Esophagus muscularis mucosa (tissue), 4 donors: ENCODE data around the gene GCGR. TPM values are rescaled to one million over a fixed set of nuclear protein-coding genes. Genes with fewer than 3 reads are reported as not detected.

ENCODE experiments used
- DNase-seq: peaks from one replicate; pipeline ENCODE4 v3.0.0-alpha.2; 2017; ENCODE audit errors: extremely low spot score
- H3K27ac ChIP-seq, 4 donors: fragments of 200-600 bp; sonication (generic); replicated peaks in 1 of 4; 1 replicate in 3 of 4; 2 replicates in 1 of 4; pipeline ENCODE4 v1.5.1; 2016 to 2019; ENCODE audit warnings: mild to moderate bottlenecking in 1 of 4
- H3K27me3 ChIP-seq, 4 donors: fragments of 200-600 bp; sonication (generic); one replicate each; pipeline versions ENCODE4 v1.5.1 to v1.6.0; 2016 to 2019
- H3K36me3 ChIP-seq, 4 donors: fragments of 200-600 bp; sonication (generic); one replicate each; pipeline ENCODE4 v1.5.1; 2016 to 2019
- H3K4me1 ChIP-seq, 4 donors: fragments of 200-600 bp; sonication (generic); one replicate each; pipeline ENCODE4 v1.5.1; 2016 to 2019
- H3K4me3 ChIP-seq, 4 donors: fragments of 200-600 bp; sonication (generic); 1 replicate in 2 of 4; 2 replicates in 2 of 4; pipeline ENCODE4 v1.5.1; 2016 to 2019; ENCODE audit warnings: mild to moderate bottlenecking in 4 of 4, moderate library complexity in 1 of 4
- H3K9me3 ChIP-seq, 4 donors: fragments of 200-600 bp; sonication (generic); 1 replicate in 3 of 4; 2 replicates in 1 of 4; pipeline ENCODE4 v1.5.1; 2016 to 2019
- EP300 ChIP-seq: sonication (generic); formaldehyde crosslinking; IDR thresholded peaks from one replicate; pipeline ENCODE4 v1.6.1; 2017; ENCODE audit warnings: antibody characterized with exemption
- POLR2A ChIP-seq: fragments of 450-650 bp; IDR thresholded peaks from one replicate; pipeline ENCODE4 v1.6.1; 2017; ENCODE audit warnings: antibody characterized with exemption, moderate library complexity, mild to moderate bottlenecking, low read depth
- POLR2AphosphoS5 ChIP-seq, 2 donors: sonication (generic); formaldehyde crosslinking; IDR thresholded peaks; one replicate each; pipeline ENCODE4 v1.6.1; 2017; ENCODE audit warnings: antibody characterized with exemption in 2 of 2
- WGBS: methylation state at CpG from one replicate; pipeline ENCODE4 v1.1.5; 2018; 5-methylcytosine and 5-hydroxymethylcytosine counted together
- intact Hi-C: fragments of 100-400 bp; cut with DNase I; formaldehyde crosslinking; loops from one replicate; pipeline ENCODE4 v1.15.1; 2023
- total RNA-seq, 4 donors: library from RNA; depleted of rRNA; stranded (reverse); fragments of >200 nt; gene quantifications; one replicate each; pipeline versions ENCODE4 v1.1.0 to v1.2.1, GENCODE V29; 2016
- TF ChIP-seq, protein P1 (sequence below), 3 experiments: fragments of 200-600 bp in 2 of 3; fragments of 450-650 bp in 1 of 3; sonication (generic) in 2 of 3; IDR thresholded peaks; one replicate each; pipeline ENCODE4 v1.5.1; 2017 to 2019; ENCODE audit warnings: antibody characterized with exemption in 3 of 3, mild to moderate bottlenecking in 2 of 3, moderate library complexity in 1 of 3

The GCGR gene
- total RNA-seq, 4 donors from 2014 or later = 0.17 to 0.40 TPM; not detected in 2

DNA sequence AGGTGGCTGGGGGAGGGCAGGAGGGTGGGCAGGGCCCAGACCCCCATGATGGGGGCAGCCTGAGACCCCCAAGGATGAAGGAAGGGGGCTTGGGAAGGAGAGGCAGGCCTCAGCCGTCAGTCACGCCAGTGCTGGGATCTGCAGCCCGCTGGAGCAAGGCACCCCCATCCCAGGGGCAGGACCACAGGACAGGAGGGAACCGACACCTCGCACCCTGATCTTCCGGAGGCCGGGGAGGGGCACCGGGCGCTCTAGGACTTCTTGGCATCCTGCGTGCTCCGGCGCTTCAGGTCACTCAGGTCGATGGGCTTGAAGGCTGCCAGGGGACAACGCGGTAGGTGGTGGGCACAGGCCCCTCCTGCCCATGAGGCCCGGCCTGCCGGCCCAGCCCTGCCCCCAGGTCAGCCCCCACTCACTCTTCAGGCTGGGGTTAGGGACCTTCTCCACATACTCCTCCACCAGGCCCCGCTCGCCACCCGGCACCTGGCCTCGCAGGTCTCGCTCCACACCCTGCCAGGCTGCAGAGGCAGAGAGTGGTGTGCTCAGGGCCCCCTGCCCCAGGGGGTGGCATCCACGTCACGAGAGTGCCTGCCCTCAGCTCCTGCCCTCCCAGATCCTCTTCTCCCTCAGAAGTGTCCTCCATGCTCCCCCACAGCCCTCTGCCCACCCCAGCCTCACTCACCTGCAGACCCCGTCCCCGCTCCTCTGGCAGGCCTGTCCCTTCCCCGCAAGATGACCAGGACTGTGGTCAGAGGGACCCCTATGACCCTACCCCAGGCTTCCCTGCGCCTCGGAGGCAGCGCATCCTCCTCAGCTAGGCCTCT lies 19.3 kb downstream of the GCGR start:
- Histone ChIP-seq H3K4me3 (no peak overlapping the region), H3K9me3 (no peaks in the 10 kb centered on the region), H3K27me3 (peaks cover 0 to 10% (median 0%) of the 10 kb centered on the region in 4 donors), H3K4me1 (peaks cover 19 to 57% (median 24%) of the 10 kb centered on the region in 4 donors), H3K27ac (peak overlapping the region; percentile 77 to 84 (median 80)), H3K36me3 (peaks cover 9 to 31% (median 21%) of the 10 kb centered on the region in 4 donors)
- intact Hi-C loops = no loop called here
- no peak for TF ChIP-seq EP300
- TF ChIP-seq, protein P1, sequence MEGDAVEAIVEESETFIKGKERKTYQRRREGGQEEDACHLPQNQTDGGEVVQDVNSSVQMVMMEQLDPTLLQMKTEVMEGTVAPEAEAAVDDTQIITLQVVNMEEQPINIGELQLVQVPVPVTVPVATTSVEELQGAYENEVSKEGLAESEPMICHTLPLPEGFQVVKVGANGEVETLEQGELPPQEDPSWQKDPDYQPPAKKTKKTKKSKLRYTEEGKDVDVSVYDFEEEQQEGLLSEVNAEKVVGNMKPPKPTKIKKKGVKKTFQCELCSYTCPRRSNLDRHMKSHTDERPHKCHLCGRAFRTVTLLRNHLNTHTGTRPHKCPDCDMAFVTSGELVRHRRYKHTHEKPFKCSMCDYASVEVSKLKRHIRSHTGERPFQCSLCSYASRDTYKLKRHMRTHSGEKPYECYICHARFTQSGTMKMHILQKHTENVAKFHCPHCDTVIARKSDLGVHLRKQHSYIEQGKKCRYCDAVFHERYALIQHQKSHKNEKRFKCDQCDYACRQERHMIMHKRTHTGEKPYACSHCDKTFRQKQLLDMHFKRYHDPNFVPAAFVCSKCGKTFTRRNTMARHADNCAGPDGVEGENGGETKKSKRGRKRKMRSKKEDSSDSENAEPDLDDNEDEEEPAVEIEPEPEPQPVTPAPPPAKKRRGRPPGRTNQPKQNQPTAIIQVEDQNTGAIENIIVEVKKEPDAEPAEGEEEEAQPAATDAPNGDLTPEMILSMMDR (IDR thresholded peaks at IDR 0.05) = no peak
- TF ChIP-seq POLR2A = no peak
- no peak for TF ChIP-seq POLR2AphosphoS5 (IDR thresholded peaks at IDR 0.05)
- 92% methylated on average over 22 of the region's 30 CpGs for WGBS
- DNase-seq = no peak

DNA sequence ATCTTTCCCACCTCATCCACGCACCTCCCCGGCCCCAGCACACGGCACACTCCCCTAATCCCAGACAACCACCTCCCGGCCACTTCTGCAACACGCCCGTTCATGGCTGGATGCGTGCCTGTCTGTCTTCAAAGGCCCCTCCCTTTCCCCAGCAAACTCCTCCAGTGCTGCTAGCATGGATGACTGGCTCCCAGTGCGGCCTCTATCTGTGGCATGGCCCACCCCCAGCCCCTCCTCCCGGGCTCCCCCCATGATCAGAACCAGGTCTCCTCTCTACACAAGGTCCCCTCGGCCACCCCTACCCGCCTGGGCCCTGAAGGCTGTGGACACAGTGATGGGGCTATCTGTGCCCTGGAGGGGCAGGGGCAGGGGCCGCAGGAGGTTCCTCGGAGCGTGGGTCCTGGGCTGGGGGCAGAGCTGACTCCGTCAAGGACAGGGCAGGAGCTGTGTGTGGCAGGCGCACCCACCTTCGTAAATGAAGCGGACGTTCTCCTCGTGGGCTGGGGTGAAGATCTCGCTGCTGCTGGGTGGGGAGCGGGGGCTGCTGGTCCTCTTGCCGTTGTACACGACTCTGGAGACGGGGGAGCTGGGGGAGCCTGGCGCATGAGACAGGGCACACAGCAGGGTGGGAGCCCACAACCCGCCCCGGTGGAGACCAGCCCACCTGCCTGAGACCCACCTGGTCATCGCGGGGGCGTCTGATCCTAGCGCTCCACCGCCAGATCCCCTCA lies 20.0 kb downstream of the GCGR start:
- intact Hi-C loops = no loop called here
- H3K27me3 ChIP-seq = peaks cover 0 to 10% (median 0%) of the 10 kb centered on the region in 4 donors
- no peak overlapping the region for H3K4me3 ChIP-seq
- peaks cover 23 to 65% (median 29%) of the 10 kb centered on the region in 4 donors for H3K4me1 ChIP-seq
- DNase-seq = no peak
- TF ChIP-seq EP300 (no peak), POLR2A (no peak), POLR2AphosphoS5 (IDR thresholded peaks at IDR 0.05) (no peak)
- TF ChIP-seq, protein P1 (IDR thresholded peaks at IDR 0.05) = no peak
- H3K27ac ChIP-seq = peak overlapping the region in 1 of 4 donors; percentile 14
- no peaks in the 10 kb centered on the region for H3K9me3 ChIP-seq
- H3K36me3 ChIP-seq = peaks cover 9 to 31% (median 21%) of the 10 kb centered on the region in 4 donors
- WGBS = 87% methylated on average over 20 of the region's 33 CpGs

DNA sequence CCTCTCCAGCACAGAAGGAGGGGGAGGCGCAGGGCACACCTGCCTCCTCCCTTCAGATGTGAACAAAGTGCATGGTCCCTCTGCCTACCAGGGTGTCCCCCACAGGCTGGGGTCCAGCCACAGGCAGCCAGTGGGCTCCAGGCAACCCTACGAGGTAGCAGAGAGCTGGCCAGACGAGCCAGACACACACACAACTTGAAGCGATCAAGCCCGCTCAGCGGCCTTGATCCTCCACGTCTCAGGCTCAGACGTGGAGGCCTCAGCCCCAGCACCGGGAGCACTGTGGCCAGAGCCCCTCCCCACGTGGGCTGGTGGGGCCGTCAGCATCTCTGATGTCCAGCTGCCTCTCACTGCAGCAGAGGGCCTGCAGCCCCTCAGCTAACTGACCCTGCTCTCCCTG lies 20.6 kb downstream of the GCGR start:
- peaks cover 9 to 31% (median 21%) of the 10 kb centered on the region in 4 donors for H3K36me3 ChIP-seq
- no peak for DNase-seq
- H3K27me3 ChIP-seq = peaks cover 0 to 4% (median 0%) of the 10 kb centered on the region in 4 donors
- H3K27ac ChIP-seq = no peak overlapping the region
- H3K9me3 ChIP-seq = no peaks in the 10 kb centered on the region
- H3K4me1 ChIP-seq = peaks cover 23 to 70% (median 32%) of the 10 kb centered on the region in 4 donors
- TF ChIP-seq, protein P1 (IDR thresholded peaks at IDR 0.05) = no peak
- TF ChIP-seq EP300 = no peak
- no peak for TF ChIP-seq POLR2AphosphoS5 (IDR thresholded peaks at IDR 0.05)
- TF ChIP-seq POLR2A = no peak
- intact Hi-C loops = no loop called here
- WGBS = 92% methylated on average over 2 of the region's 11 CpGs
- no peak overlapping the region for H3K4me3 ChIP-seq

DNA sequence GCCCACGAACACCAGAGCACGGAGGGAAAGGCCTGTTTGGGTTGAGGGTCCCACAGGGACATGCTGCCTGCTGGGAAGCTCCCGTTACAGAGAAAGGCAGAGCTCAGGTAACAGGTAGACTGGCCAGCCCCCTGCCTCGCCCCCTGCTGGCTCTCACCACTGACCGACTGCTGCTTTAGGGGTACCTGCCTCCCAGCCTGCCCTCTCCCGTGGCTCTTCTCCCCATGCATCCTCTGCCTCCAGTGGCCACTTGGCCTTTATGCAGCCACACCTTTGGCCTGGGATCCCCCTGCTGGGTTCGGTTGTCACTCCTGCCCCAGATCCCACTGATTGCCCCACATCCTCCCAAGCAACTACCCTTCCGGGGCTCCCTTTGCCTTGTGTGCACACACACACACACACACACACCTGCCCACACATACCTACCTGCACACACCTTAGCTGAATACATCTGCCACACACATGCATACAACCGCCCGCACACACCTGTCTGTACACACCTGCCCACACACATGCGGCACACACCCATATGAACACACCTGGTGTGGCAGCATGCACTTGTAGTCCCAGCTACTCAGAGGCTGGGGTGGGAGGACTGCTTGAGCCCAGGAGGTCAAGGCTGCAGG lies 22.0 kb downstream of the GCGR start:
- H3K27me3 ChIP-seq = no peaks in the 10 kb centered on the region
- 86% methylated on average over 11 of the region's 11 CpGs for WGBS
- H3K9me3 ChIP-seq = no peaks in the 10 kb centered on the region
- no peak for TF ChIP-seq POLR2AphosphoS5 (IDR thresholded peaks at IDR 0.05)
- TF ChIP-seq EP300 = no peak
- TF ChIP-seq, protein P1 (IDR thresholded peaks at IDR 0.05) = no peak
- TF ChIP-seq POLR2A = no peak
- H3K27ac ChIP-seq = no peak overlapping the region
- no peak for DNase-seq
- peaks cover 26 to 80% (median 40%) of the 10 kb centered on the region in 4 donors for H3K4me1 ChIP-seq
- no peak overlapping the region for H3K4me3 ChIP-seq
- intact Hi-C loops = no loop called here
- peaks cover 9 to 38% (median 24%) of the 10 kb centered on the region in 4 donors for H3K36me3 ChIP-seq
